GM21390 (cell line): ENCODE data around the gene REV1.

ENCODE experiments used
- ATAC-seq: cut with Tn5 transposase; IDR thresholded peaks from one replicate; pipeline ENCODE4 v1.9.1; 2021; ENCODE audit not compliant: unreplicated experiment

The REV1 gene

GRCh38 chr2:99451280-99451679 is 38.5 kb downstream of the REV1 start:
- no peak for ATAC-seq

GRCh38 chr2:99450199-99450598 is 39.6 kb downstream of the REV1 start:
- no peak for ATAC-seq

- no peak for ATAC-seq
Observed at GRCh38 chr2:99448556-99448955, 41.3 kb downstream of the REV1 start.

- no peak for ATAC-seq
Observed at GRCh38 chr2:99445065-99445464, 44.8 kb downstream of the REV1 start.

GRCh38 chr2:99444222-99444621 is 45.6 kb downstream of the REV1 start:
- no peak for ATAC-seq

GRCh38 chr2:99442837-99443236 is 47.0 kb downstream of the REV1 start:
- no peak for ATAC-seq

- ATAC-seq = no peak
Observed at GRCh38 chr2:99439971-99440505, 49.8 kb downstream of the REV1 start.

- no peak for ATAC-seq
Observed at GRCh38 chr2:99436874-99437273, 52.9 kb downstream of the REV1 start.

GRCh38 chr2:99433340-99433739 is 56.5 kb downstream of the REV1 start:
- ATAC-seq = no peak

- no peak for ATAC-seq
Observed at GRCh38 chr2:99431587-99432275, 58.1 kb downstream of the REV1 start.

- no peak for ATAC-seq
Observed at GRCh38 chr2:99430614-99431291, 59.1 kb downstream of the REV1 start.

GRCh38 chr2:99425022-99425421 is 64.8 kb downstream of the REV1 start:
- ATAC-seq = no peak

- ATAC-seq = no peak
Observed at GRCh38 chr2:99424371-99424770, 65.4 kb downstream of the REV1 start.

GRCh38 chr2:99422599-99422998 is 67.2 kb downstream of the REV1 start:
- no peak for ATAC-seq

- ATAC-seq = no peak
Observed at GRCh38 chr2:99421469-99421868, 68.3 kb downstream of the REV1 start.

- no peak for ATAC-seq
Observed at GRCh38 chr2:99420751-99421299, 69.0 kb downstream of the REV1 start.

GRCh38 chr2:99420031-99420430 is 69.8 kb downstream of the REV1 start:
- no peak for ATAC-seq

GRCh38 chr2:99417396-99417795 is 72.4 kb downstream of the REV1 start:
- no peak for ATAC-seq

GRCh38 chr2:99414566-99414965 is 75.3 kb downstream of the REV1 start:
- no peak for ATAC-seq

- no peak for ATAC-seq
Observed at GRCh38 chr2:99410276-99410675, 79.5 kb downstream of the REV1 start.

- ATAC-seq = no peak
Observed at GRCh38 chr2:99406137-99406536, 83.7 kb downstream of the REV1 start.
